GM12892 (cell line): ENCODE data around the gene OXCT1.

Experiments
- DNase-seq: peaks from one replicate; pipeline ENCODE4 v3.0.0; 2011; ENCODE audit not compliant: insufficient read length
- FAIRE-seq: peaks from 2 replicates; lab custom pipeline; 2011; peaks lifted over from hg19 to GRCh38; lab: Jason Lieb, UNC
- POLR2A ChIP-seq: IDR thresholded peaks from 2 replicates; pipeline ENCODE4 v1.6.1; 2011; ENCODE audit warnings: low read depth, low read length, control low read depth
- POLR2AphosphoS5 ChIP-seq: IDR thresholded peaks from 2 replicates; pipeline ENCODE4 v1.6.1; 2011; ENCODE audit warnings: low read depth, low read length, control low read depth
- TAF1 ChIP-seq: IDR thresholded peaks from 2 replicates; pipeline ENCODE4 v1.6.1; 2011; ENCODE audit warnings: low read depth, mild to moderate bottlenecking, control low read depth, low read length, borderline replicate concordance

OXCT1 gene

GRCh38 chr5:41789434-41789833 lies 80.8 kb downstream of the OXCT1 start:
- DNase-seq (no peak), FAIRE-seq (no peak)
- TF ChIP-seq POLR2A (no peak), TAF1 (no peak), POLR2AphosphoS5 (no peak)

DNA sequence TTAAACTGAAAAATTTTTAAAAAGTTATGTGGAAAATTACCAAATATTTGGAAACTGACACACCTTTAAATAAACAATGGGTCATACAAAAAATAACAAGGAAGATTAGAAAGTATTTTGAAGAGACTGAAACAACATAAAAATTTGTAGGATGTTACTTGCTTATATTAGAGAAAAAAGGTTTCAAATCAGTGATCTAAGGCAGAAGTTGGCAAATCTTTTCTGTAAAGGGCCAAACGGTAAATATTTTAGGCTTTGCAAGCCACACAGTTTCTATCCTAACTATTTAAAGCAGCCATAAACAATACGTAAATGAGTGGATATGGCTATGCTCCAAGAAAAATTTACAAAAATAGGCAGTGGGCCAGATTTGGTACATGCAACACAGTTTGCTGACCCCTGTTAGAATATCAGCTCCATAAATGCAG lies 81.3 kb downstream of the OXCT1 start:
- FAIRE-seq (no peak), DNase-seq (no peak)
- TF ChIP-seq POLR2A (no peak), TAF1 (no peak), POLR2AphosphoS5 (no peak)

- peak; percentile 40 for FAIRE-seq
- TF ChIP-seq POLR2AphosphoS5 (no peak), POLR2A (no peak), TAF1 (no peak)
- no peak for DNase-seq
Observed at GRCh38 chr5:41787265-41787664, 83.0 kb downstream of the OXCT1 start.

- DNase-seq (no peak), FAIRE-seq (no peak)
- TF ChIP-seq TAF1 (no peak), POLR2A (no peak), POLR2AphosphoS5 (no peak)
Observed at GRCh38 chr5:41785061-41785460, 85.2 kb downstream of the OXCT1 start.

- DNase-seq (no peak), FAIRE-seq (no peak)
- TF ChIP-seq POLR2AphosphoS5 (no peak), POLR2A (no peak), TAF1 (no peak)
Observed at GRCh38 chr5:41778410-41778809, 91.8 kb downstream of the OXCT1 start.

DNA sequence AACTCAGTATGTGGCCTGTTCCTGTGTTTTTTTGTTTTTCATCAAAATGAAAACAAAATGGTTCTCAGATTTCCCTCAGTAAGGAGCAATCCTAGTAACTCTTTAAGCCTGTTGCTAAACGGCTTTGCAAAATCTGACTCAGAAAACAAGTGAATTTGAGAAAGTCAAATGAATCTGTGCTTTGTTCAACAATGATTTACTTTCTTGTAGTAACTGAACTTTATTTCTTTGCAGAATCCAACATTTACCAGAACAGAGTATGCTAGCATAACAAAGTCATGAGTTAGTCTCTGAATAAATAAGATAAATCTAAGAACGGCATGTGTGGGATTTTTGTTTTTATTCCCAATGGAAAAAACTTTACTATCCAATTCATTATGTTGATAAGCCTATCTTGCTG lies 93.8 kb downstream of the OXCT1 start:
- no peak for FAIRE-seq
- TF ChIP-seq TAF1 (no peak), POLR2A (no peak), POLR2AphosphoS5 (no peak)

GRCh38 chr5:41773799-41774198 lies 96.4 kb downstream of the OXCT1 start:
- FAIRE-seq (peak; percentile 17), DNase-seq (no peak)
- TF ChIP-seq POLR2AphosphoS5 (no peak), TAF1 (no peak), POLR2A (no peak)

More for the DNA sequence above, 93.8 kb downstream of the OXCT1 start:
- no peak for DNase-seq

- TF ChIP-seq POLR2AphosphoS5 (no peak), TAF1 (no peak), POLR2A (no peak)
- DNase-seq (no peak), FAIRE-seq (peak; percentile 42)
Observed at GRCh38 chr5:41772785-41773442, 97.3 kb downstream of the OXCT1 start.

DNA sequence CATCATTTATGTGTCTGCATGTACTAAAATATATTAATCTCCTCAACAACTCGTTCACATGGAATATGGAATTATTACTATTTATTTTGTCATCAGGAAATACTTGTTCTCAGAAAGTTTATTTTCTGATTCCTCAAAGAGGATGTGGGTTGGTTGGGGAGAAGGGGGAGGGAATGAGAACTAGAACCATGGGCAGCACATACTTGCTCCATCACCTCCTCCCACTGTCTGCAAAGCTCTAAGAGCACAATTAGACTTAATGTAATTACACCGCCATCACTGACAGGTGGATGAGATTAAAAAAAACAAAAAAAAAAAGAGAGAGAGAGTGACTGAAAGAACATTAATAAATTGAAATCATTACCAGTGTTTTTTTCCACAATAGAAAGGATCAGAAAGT lies 98.2 kb downstream of the OXCT1 start:
- TF ChIP-seq TAF1 = no peak
- FAIRE-seq (no peak), DNase-seq (no peak)

DNA sequence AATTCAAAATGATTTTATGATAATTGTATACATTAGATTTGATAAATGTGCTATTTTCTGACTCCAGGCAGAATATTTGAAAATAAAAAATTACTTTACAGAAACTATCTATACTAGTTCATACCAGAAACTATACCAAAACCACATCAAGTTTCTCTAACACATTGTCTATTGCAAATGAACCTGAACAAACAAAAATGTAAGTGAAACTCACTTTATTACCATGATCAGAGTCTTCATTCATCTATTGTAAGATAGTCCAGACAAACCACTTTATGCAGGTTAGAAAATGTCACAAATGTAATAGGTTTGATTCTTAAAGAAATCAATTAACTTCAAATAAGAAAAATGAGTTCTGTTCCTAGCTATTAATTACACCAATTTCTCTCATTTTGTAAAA lies 99.4 kb downstream of the OXCT1 start:
- DNase-seq (no peak), FAIRE-seq (no peak)
- no peak for TF ChIP-seq TAF1
- TF ChIP-seq POLR2A = no peak
- no peak for TF ChIP-seq POLR2AphosphoS5

DNA sequence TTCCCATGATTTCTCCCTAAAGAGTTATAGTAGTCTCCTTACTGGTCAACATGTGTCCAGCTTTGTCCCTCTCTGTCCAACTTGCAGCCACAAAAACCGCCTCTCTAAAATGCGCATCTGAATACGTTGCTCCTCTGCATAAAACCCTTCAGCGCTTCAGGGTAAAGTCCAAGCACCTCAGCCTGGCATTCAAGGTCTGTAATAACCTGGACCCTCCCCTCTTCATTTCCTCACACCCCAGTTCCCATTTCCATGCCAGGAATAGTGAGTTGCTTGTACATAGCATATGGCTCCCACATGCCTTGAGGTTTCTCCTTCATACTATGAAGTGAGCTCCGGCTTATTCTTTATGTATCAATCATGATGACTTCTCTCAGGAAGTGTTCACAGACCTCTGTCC lies 101.5 kb downstream of the OXCT1 start:
- no peak for TF ChIP-seq TAF1
- TF ChIP-seq POLR2AphosphoS5 = no peak
- no peak for TF ChIP-seq POLR2A
- FAIRE-seq = no peak
- DNase-seq = no peak

DNA sequence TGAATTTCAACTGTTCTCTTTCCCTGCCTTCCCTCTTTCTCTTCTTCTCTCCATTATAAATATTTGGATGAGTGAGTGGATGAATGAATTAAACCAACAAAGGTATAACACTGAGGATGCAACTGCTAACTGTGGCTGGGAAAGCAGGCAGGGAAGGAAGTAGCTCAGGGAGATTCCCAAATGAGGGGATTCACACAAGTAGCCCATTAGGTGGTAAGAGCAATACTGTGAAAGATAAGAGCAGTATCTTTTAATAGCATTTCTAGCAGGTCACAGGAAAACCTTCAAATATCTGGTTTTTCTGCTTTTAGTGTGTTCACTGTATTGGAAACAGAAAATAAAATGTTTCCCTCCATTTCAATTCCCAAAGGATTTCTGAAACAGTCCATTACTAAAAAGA lies 105.6 kb downstream of the OXCT1 start:
- DNase-seq (no peak), FAIRE-seq (peak; percentile 54)
- TF ChIP-seq POLR2AphosphoS5 (no peak), POLR2A (no peak), TAF1 (no peak)
